ENCODE data around the gene AGAP6. TPM values are rescaled to one million over a fixed set of nuclear protein-coding genes. Genes with fewer than 3 reads are reported as not detected.
A peak's percentile ranks its signal among the peaks of the same experiment; 100 is the strongest.
"Not testable (repeated sequence)": the region's sequence is repeated elsewhere in the genome, so short reads cannot be mapped to it uniquely, and the experiment has no call there.

The AGAP6 gene
- total RNA-seq, 2 donors from 2014 or later: 18.5 to 18.6 TPM

GRCh38 chr10:50046457-50046856 is 58.3 kb downstream of the AGAP6 start:
- not testable (repeated sequence) for H3K4me1 Mint-ChIP-seq; DNase-seq; H3K4me3 Mint-ChIP-seq; H3K9me3 ChIP-seq (ENCODE audit: control insufficient read depth, low read length, poor library complexity, severe bottlenecking); H3K36me3 Mint-ChIP-seq (ENCODE audit: low read depth); ATAC-seq
- Mint-ChIP-seq H3K27me3 (peaks cover 12% of the 10 kb centered on the region), H3K27ac (peak overlapping the region; percentile 19)

GRCh38 chr10:50047594-50047993 is 59.4 kb downstream of the AGAP6 start:
- H3K4me3 Mint-ChIP-seq; H3K27ac Mint-ChIP-seq; H3K27me3 Mint-ChIP-seq; ATAC-seq; DNase-seq; H3K4me1 Mint-ChIP-seq; H3K36me3 Mint-ChIP-seq (ENCODE audit: low read depth); H3K9me3 ChIP-seq (ENCODE audit: control insufficient read depth, low read length, poor library complexity, severe bottlenecking): not testable (repeated sequence)

GRCh38 chr10:50051995-50052660 is 63.9 kb downstream of the AGAP6 start:
- not testable (repeated sequence) for ATAC-seq; H3K36me3 Mint-ChIP-seq (ENCODE audit: low read depth); H3K4me3 Mint-ChIP-seq; H3K4me1 Mint-ChIP-seq; H3K27ac Mint-ChIP-seq; DNase-seq; H3K9me3 ChIP-seq (ENCODE audit: control insufficient read depth, low read length, poor library complexity, severe bottlenecking); H3K27me3 Mint-ChIP-seq

- H3K9me3 ChIP-seq (ENCODE audit: control insufficient read depth, low read length, poor library complexity, severe bottlenecking); ATAC-seq; H3K27ac Mint-ChIP-seq; H3K4me3 Mint-ChIP-seq; H3K4me1 Mint-ChIP-seq; H3K36me3 Mint-ChIP-seq (ENCODE audit: low read depth); H3K27me3 Mint-ChIP-seq; DNase-seq: not testable (repeated sequence)
These were observed 64.7 kb downstream of the AGAP6 start for GRCh38 chr10:50052778-50053376.

GRCh38 chr10:50055494-50056292 is 67.5 kb downstream of the AGAP6 start:
- not testable (repeated sequence) for H3K4me1 Mint-ChIP-seq; DNase-seq; H3K9me3 ChIP-seq (ENCODE audit: control insufficient read depth, low read length, poor library complexity, severe bottlenecking); ATAC-seq; H3K36me3 Mint-ChIP-seq (ENCODE audit: low read depth); H3K4me3 Mint-ChIP-seq; H3K27me3 Mint-ChIP-seq; H3K27ac Mint-ChIP-seq

- H3K4me3 Mint-ChIP-seq; H3K9me3 ChIP-seq (ENCODE audit: control insufficient read depth, low read length, poor library complexity, severe bottlenecking); H3K36me3 Mint-ChIP-seq (ENCODE audit: low read depth); H3K4me1 Mint-ChIP-seq; DNase-seq; ATAC-seq; H3K27me3 Mint-ChIP-seq; H3K27ac Mint-ChIP-seq: not testable (repeated sequence)
These were observed 68.4 kb downstream of the AGAP6 start for GRCh38 chr10:50056654-50057053.

GRCh38 chr10:50058727-50059126 is 70.5 kb downstream of the AGAP6 start:
- H3K27ac Mint-ChIP-seq; H3K4me1 Mint-ChIP-seq; H3K4me3 Mint-ChIP-seq; DNase-seq; H3K36me3 Mint-ChIP-seq (ENCODE audit: low read depth); H3K9me3 ChIP-seq (ENCODE audit: control insufficient read depth, low read length, poor library complexity, severe bottlenecking); H3K27me3 Mint-ChIP-seq; ATAC-seq: not testable (repeated sequence)

- not testable (repeated sequence) for DNase-seq; ATAC-seq; H3K27ac Mint-ChIP-seq; H3K27me3 Mint-ChIP-seq; H3K36me3 Mint-ChIP-seq (ENCODE audit: low read depth); H3K4me1 Mint-ChIP-seq; H3K9me3 ChIP-seq (ENCODE audit: control insufficient read depth, low read length, poor library complexity, severe bottlenecking)
- peak overlapping the region; percentile 34 for H3K4me3 Mint-ChIP-seq
These were observed 71.7 kb downstream of the AGAP6 start for GRCh38 chr10:50059946-50060345.

Other genes with a start within 250 kb of the AGAP6 start
- gene OGDHL, start 226.1 kb upstream of the AGAP6 start, total RNA-seq: not detected
- gene PARG, start 46.4 kb upstream of the AGAP6 start, total RNA-seq: 10 to 100 TPM; 24.1 to 27.1 TPM
- gene TIMM23B, start 46.4 kb upstream of the AGAP6 start, total RNA-seq: 10 to 100 TPM; 24.1 to 34.0 TPM
- gene WASHC2A, start 79.5 kb downstream of the AGAP6 start, total RNA-seq: 10 to 100 TPM; 48.5 to 56.3 TPM

Measured in T-helper 17 cell (primary cell).